ENCODE results near the gene EXOC3L1. TPM values are rescaled to one million over a fixed set of nuclear protein-coding genes. Genes with fewer than 3 reads are reported as not detected.

The EXOC3L1 gene
- total and polyA plus RNA-seq, 4 donors, result 9.7 to 16.5 (median 12.0) TPM

DNA sequence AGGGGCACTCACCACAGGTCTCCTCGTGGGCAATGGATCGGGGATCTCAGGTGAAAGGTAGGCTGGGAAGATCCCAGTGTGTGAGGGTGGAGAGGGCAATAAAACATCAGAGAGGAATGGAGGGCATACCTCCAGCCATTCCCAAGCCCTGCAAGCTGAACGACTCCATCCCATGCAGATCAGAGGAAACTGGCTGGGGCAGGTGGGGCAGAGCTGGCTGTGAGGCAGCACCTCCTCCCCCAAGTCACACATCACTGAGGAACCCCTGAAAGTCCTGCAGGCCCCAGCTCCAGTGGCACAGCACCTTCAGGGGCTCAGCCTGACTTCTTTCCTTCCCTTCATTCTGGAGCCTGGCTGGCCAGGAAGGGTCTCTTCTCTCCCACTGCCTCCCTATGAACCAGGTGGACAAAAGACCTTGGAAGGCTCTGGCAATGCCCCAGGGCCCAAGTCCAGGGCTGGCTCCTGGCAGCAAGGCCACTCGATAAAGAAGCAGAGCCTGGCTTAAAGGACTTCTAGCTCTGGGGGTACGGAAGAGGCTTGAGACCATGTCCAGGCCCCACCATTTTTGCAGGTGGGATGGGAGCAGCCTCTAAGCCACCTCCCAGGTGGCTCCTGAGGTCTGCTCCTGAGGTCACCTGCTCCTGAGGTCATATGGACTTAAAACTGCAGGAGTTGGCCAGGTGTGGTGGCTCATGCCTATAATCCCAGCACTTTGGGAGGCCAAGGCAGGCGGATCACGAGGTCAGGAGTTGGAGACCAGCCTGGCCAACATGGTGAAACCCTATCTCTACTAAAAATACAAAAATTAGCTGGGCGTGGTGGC is 23.5 kb upstream of the EXOC3L1 start:
- peak overlapping the region in 1 of 2 donors; percentile 4 for H3K27ac ChIP-seq (ENCODE audit: low read depth in 1 of 2, low read length in 1 of 2)
- peaks cover 0 to 1% (median 0%) of the 10 kb centered on the region in 4 donors for H3K36me3 ChIP-seq (ENCODE audit: control insufficient read depth in 4 of 4, insufficient read depth in 4 of 4, low read length in 4 of 4)
- TF ChIP-seq, protein P1, sequence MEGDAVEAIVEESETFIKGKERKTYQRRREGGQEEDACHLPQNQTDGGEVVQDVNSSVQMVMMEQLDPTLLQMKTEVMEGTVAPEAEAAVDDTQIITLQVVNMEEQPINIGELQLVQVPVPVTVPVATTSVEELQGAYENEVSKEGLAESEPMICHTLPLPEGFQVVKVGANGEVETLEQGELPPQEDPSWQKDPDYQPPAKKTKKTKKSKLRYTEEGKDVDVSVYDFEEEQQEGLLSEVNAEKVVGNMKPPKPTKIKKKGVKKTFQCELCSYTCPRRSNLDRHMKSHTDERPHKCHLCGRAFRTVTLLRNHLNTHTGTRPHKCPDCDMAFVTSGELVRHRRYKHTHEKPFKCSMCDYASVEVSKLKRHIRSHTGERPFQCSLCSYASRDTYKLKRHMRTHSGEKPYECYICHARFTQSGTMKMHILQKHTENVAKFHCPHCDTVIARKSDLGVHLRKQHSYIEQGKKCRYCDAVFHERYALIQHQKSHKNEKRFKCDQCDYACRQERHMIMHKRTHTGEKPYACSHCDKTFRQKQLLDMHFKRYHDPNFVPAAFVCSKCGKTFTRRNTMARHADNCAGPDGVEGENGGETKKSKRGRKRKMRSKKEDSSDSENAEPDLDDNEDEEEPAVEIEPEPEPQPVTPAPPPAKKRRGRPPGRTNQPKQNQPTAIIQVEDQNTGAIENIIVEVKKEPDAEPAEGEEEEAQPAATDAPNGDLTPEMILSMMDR (IDR thresholded peaks at IDR 0.05; ENCODE audit: control extremely low read depth, extremely low read depth), result no peak
- H3K9me3 ChIP-seq (ENCODE audit: control insufficient read depth in 4 of 4, insufficient read depth in 3 of 4, low read length in 3 of 4), result no peaks in the 10 kb centered on the region
- H3K27me3 ChIP-seq (ENCODE audit: control insufficient read depth in 3 of 3, insufficient read depth in 3 of 3, low read length in 2 of 3), result no peaks in the 10 kb centered on the region
- peaks cover 6 to 26% (median 16%) of the 10 kb centered on the region in 5 donors for H3K4me1 ChIP-seq (ENCODE audit: control insufficient read depth in 5 of 5, insufficient read depth in 5 of 5, low read length in 5 of 5)
- H3K4me3 ChIP-seq, result no peak overlapping the region
- no peak overlapping the region for H3K9ac ChIP-seq (ENCODE audit: insufficient read depth in 1 of 2, low read length in 2 of 2)
- DNase-seq (no peak), ATAC-seq (ENCODE audit: insufficient read depth, low FRiP score) (no peak)
- WGBS, 2 donors, result 79 to 83% methylated on average over 8 of the region's 8 CpGs

GRCh38 chr16:67212766-67213165 is 22.8 kb upstream of the EXOC3L1 start:
- TF ChIP-seq, protein P1 (IDR thresholded peaks at IDR 0.05; ENCODE audit: control extremely low read depth, extremely low read depth), result no peak
- H3K4me3 ChIP-seq, result no peak overlapping the region
- ATAC-seq (ENCODE audit: insufficient read depth, low FRiP score) (no peak), DNase-seq (no peak)
- H3K9me3 ChIP-seq (ENCODE audit: control insufficient read depth in 4 of 4, insufficient read depth in 3 of 4, low read length in 3 of 4), result no peaks in the 10 kb centered on the region
- H3K27ac ChIP-seq (ENCODE audit: low read depth in 1 of 2, low read length in 1 of 2), result peak overlapping the region in 1 of 2 donors; percentile 4
- no peaks in the 10 kb centered on the region for H3K27me3 ChIP-seq (ENCODE audit: control insufficient read depth in 3 of 3, insufficient read depth in 3 of 3, low read length in 2 of 3)
- peaks cover 6 to 26% (median 16%) of the 10 kb centered on the region in 5 donors for H3K4me1 ChIP-seq (ENCODE audit: control insufficient read depth in 5 of 5, insufficient read depth in 5 of 5, low read length in 5 of 5)
- peaks cover 0 to 1% (median 0%) of the 10 kb centered on the region in 4 donors for H3K36me3 ChIP-seq (ENCODE audit: control insufficient read depth in 4 of 4, insufficient read depth in 4 of 4, low read length in 4 of 4)
- no peak overlapping the region for H3K9ac ChIP-seq (ENCODE audit: insufficient read depth in 1 of 2, low read length in 2 of 2)

- no peak overlapping the region for H3K27ac ChIP-seq (ENCODE audit: low read depth in 1 of 2, low read length in 1 of 2)
- no peak overlapping the region for H3K4me3 ChIP-seq
- TF ChIP-seq, protein P1 (IDR thresholded peaks at IDR 0.05; ENCODE audit: control extremely low read depth, extremely low read depth), result no peak
- ATAC-seq (ENCODE audit: insufficient read depth, low FRiP score), result no peak
- H3K9ac ChIP-seq (ENCODE audit: insufficient read depth in 1 of 2, low read length in 2 of 2), result no peak overlapping the region
- H3K36me3 ChIP-seq (ENCODE audit: control insufficient read depth in 4 of 4, insufficient read depth in 4 of 4, low read length in 4 of 4), result peaks cover 0 to 3% (median 1%) of the 10 kb centered on the region in 4 donors
- DNase-seq, result no peak
- peaks cover 2 to 16% (median 10%) of the 10 kb centered on the region in 5 donors for H3K4me1 ChIP-seq (ENCODE audit: control insufficient read depth in 5 of 5, insufficient read depth in 5 of 5, low read length in 5 of 5)
- no peaks in the 10 kb centered on the region for H3K9me3 ChIP-seq (ENCODE audit: control insufficient read depth in 4 of 4, insufficient read depth in 3 of 4, low read length in 3 of 4)
- H3K27me3 ChIP-seq (ENCODE audit: control insufficient read depth in 3 of 3, insufficient read depth in 3 of 3, low read length in 2 of 3), result no peaks in the 10 kb centered on the region
- 87 to 88% methylated on average over 7 of the region's 7 CpGs for WGBS, 2 donors
These were observed 21.7 kb upstream of the EXOC3L1 start for GRCh38 chr16:67211674-67212073.

Measured in lung (tissue), 12 donors.